ENCODE measurements around the gene PKIG.
"Not testable (repeated sequence)": the region's sequence is repeated elsewhere in the genome, so short reads cannot be mapped to it uniquely, and the experiment has no call there.

Gene PKIG

GRCh38 chr20:44637522-44638372 is 55.4 kb downstream of the PKIG start:
- no peak for DNase-seq (ENCODE audit: low read depth in 2 of 3, low spot score in 2 of 3)

GRCh38 chr20:44640522-44640921 is 58.1 kb downstream of the PKIG start:
- no peak for DNase-seq (ENCODE audit: low read depth in 2 of 3, low spot score in 2 of 3)

GRCh38 chr20:44641325-44641724 is 58.9 kb downstream of the PKIG start:
- no peak for DNase-seq (ENCODE audit: low read depth in 2 of 3, low spot score in 2 of 3)

GRCh38 chr20:44642203-44643153 is 60.1 kb downstream of the PKIG start:
- no peak for DNase-seq (ENCODE audit: low read depth in 2 of 3, low spot score in 2 of 3)

GRCh38 chr20:44643154-44643519 is 60.8 kb downstream of the PKIG start:
- no peak for DNase-seq (ENCODE audit: low read depth in 2 of 3, low spot score in 2 of 3)

GRCh38 chr20:44643596-44644229 is 61.3 kb downstream of the PKIG start:
- no peak for DNase-seq (ENCODE audit: low read depth in 2 of 3, low spot score in 2 of 3)

GRCh38 chr20:44644230-44644617 is 61.8 kb downstream of the PKIG start:
- DNase-seq (ENCODE audit: low read depth in 2 of 3, low spot score in 2 of 3), result no peak

GRCh38 chr20:44644667-44645131 is 62.3 kb downstream of the PKIG start:
- DNase-seq (ENCODE audit: low read depth in 2 of 3, low spot score in 2 of 3), result no peak

- DNase-seq (ENCODE audit: low read depth in 2 of 3, low spot score in 2 of 3), result no peak
Observed at GRCh38 chr20:44646023-44646640, 63.8 kb downstream of the PKIG start.

GRCh38 chr20:44646641-44647274 is 64.4 kb downstream of the PKIG start:
- no peak for DNase-seq (ENCODE audit: low read depth in 2 of 3, low spot score in 2 of 3)

- no peak for DNase-seq (ENCODE audit: low read depth in 2 of 3, low spot score in 2 of 3)
Observed at GRCh38 chr20:44648068-44648467, 65.7 kb downstream of the PKIG start.

GRCh38 chr20:44648579-44648978 is 66.2 kb downstream of the PKIG start:
- no peak for DNase-seq (ENCODE audit: low read depth in 2 of 3, low spot score in 2 of 3)

GRCh38 chr20:44649126-44649525 is 66.7 kb downstream of the PKIG start:
- DNase-seq (ENCODE audit: low read depth in 2 of 3, low spot score in 2 of 3), result no peak

GRCh38 chr20:44649976-44650375 is 67.6 kb downstream of the PKIG start:
- DNase-seq (ENCODE audit: low read depth in 2 of 3, low spot score in 2 of 3), result no peak

GRCh38 chr20:44650771-44651433 is 68.5 kb downstream of the PKIG start:
- no peak for DNase-seq (ENCODE audit: low read depth in 2 of 3, low spot score in 2 of 3)

- DNase-seq (ENCODE audit: low read depth in 2 of 3, low spot score in 2 of 3), result no peak
Observed at GRCh38 chr20:44651434-44651683, 69.0 kb downstream of the PKIG start.

GRCh38 chr20:44651684-44652423 is 69.5 kb downstream of the PKIG start, which contains the start of gene ADA:
Gene ADA (minus strand): TSS chr20:44651699. CDS start chr20:44651607, 92 bp downstream.
- no peak for DNase-seq (ENCODE audit: low read depth in 2 of 3, low spot score in 2 of 3)

GRCh38 chr20:44653546-44653945 is 71.2 kb downstream of the PKIG start:
- no peak for DNase-seq (ENCODE audit: low read depth in 2 of 3, low spot score in 2 of 3)

- DNase-seq (ENCODE audit: low read depth in 2 of 3, low spot score in 2 of 3), result not testable (repeated sequence)
Observed at GRCh38 chr20:44654210-44654609, 71.8 kb downstream of the PKIG start.

Measured in activated CD8-positive, alpha-beta memory T cell treated with anti-CD3 and anti-CD28 coated beads for 48 hours (primary cell).